C4-2B (cell line): ENCODE results near the gene LYSMD2.

Experiments
- H3K27ac ChIP-seq: fragments of 450-650 bp; 2 replicates; pipeline ENCODE4 v1.5.1; 2017
- CTCF ChIP-seq: fragments of 450-650 bp; conservative IDR thresholded peaks from 2 replicates; pipeline ENCODE4 v1.5.1; 2017; ENCODE audit warnings: mild to moderate bottlenecking
- ZFX ChIP-seq: fragments of 450-650 bp; IDR thresholded peaks from 2 replicates; pipeline ENCODE4 v1.6.1; 2017

LYSMD2 gene

GRCh38 chr15:51687565-51687964, 49.9 kb downstream of the LYSMD2 start:
- no peak overlapping the region for H3K27ac ChIP-seq
- TF ChIP-seq CTCF (no peak), ZFX (no peak)

- no peak for TF ChIP-seq ZFX
- TF ChIP-seq CTCF: no peak
- H3K27ac ChIP-seq: no peak within 1 kb of the TSS
These were observed 56.0 kb downstream of the LYSMD2 start, which contains the start of gene SCG3 for GRCh38 chr15:51681303-51681963. Gene SCG3 (plus strand): TSS chr15:51681503. CDS start chr15:51681756, 253 bp downstream.

DNA sequence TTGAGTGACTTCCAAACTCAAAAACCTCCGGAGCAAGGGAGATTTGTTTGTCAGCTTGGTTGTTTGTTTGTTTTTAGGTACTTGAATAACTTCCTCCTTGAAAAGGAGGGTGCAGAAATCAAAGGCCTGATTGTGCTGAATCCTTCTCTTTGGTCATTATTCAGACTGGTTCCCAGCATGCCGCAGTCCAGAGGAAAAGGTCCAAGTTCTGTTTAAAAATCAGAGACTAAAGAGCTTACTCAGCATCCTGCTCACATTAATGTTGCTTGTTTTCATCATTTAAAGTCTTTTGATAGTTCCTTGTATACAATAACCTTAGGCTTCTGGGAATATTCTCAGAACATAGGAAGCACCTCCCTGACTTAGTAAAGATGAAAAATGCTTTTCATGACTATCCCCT, 57.1 kb downstream of the LYSMD2 start:
- H3K27ac ChIP-seq: no peak overlapping the region
- TF ChIP-seq CTCF (no peak), ZFX (no peak)

- TF ChIP-seq CTCF: no peak
- TF ChIP-seq ZFX: no peak
- H3K27ac ChIP-seq: no peak overlapping the region
These were observed 59.4 kb downstream of the LYSMD2 start for GRCh38 chr15:51678096-51678495.

DNA sequence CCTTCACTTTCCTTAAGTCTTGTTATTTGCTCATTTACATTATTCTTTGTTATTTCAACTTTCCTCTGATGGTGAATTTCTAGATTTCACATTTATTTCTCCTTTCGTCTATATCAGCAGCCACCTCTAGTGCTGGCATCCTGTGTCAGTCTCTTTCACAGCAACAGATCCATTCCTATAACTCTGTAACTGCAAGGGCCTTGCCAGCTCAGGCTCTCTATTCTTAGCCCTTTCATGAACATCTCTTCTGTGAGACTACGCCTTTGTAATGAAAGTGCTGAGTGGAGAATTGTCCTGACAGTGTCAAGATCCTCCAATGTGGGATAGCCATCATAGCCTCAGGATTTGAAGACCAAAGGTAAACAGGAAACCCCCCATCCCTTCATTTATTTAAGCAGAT, 60.0 kb downstream of the LYSMD2 start:
- TF ChIP-seq ZFX: no peak
- no peak overlapping the region for H3K27ac ChIP-seq

DNA sequence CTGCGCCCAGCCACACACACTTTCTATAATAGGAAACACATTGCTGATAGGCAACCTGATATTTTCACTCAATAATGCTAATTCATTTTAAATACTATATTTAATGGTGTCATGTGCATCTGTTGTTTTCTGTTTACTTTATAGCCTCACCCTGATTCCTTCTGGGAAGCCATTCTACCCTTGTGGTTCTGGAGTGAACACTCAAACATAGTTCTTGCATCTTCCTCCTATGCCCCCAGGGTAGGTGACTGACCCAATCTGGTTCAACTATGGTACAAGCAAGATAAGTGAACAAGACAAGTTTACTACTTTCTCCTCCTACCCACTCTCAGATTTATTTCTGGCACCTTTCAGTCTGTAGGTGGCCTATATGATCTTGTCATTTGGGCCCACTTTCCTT, 60.4 kb downstream of the LYSMD2 start:
- TF ChIP-seq ZFX: no peak
- TF ChIP-seq CTCF: no peak
- H3K27ac ChIP-seq: no peak overlapping the region

DNA sequence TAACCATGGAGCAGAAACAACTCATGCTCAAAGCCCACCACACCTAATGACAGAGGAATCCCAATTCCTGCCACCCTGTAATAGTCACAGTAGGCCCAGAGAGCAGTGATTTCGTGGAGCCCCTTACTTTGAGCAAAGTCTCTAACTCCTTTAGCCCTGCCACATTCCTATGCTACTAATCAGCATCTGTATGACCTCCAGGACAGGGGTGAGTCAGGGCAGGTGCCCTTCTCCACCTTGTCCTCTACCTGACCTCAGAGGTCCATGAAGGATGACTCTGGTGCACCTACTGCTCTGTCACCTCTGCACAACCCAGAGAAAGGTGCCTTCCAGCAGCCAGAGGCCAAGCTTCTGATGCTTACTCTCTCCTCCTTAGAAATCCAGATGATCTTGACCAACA, 62.2 kb downstream of the LYSMD2 start:
- H3K27ac ChIP-seq: no peak overlapping the region
- TF ChIP-seq CTCF (no peak), ZFX (no peak)
